Measurements from ENCODE around the gene MEI4.

The MEI4 gene, protein sequence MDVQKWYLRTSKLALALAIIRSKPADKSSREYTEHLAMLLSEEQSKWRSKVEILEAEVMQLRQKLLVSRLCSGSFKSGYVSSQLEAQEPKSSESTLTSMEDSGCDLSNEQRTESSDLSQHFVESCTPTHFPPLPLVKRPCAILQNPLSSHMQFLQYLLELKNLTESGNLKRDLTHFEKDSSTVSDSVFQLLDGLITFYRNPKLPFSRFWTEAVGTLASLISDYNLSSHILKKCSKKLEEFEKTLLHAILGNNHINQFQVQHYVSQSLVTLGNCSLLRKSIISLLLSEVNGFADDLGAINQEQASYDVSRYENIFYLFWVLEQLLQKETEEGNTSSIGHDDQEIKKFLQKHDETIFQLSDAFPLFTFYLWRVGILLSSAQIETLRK

DNA sequence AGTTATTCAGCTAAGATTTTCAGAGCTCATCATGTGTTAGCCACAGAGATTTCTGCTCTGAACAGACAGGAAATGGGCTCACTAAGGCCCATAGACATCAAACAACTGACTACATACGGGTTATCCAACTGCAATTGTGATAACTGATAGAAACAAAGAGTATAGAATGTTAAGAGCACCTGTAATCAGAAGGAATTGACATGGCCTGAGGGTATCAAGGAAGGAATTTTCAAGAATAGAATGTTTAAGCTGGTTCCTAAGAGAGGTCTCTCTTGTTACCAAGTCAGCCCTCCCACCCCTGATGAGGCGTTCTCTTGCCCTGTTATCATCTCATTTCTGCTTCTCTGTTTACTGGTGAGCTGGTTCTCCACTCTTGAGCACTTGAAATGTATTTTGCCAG, at the start of gene MEI4:
MEI4 (plus strand) TSS at position 301 of the 400 bp plus-strand sequence. CDS start 37,633 bp downstream, outside the sequence.
- TF ChIP-seq CTCF (IDR thresholded peaks at IDR 0.05; ENCODE audit: low read depth, low read length, missing control alignments): no peak
- Histone ChIP-seq H3K36me3 (replicated peaks) (no peaks in the 10 kb centered on the region), H3K4me3 (ENCODE audit: low read depth, low read length) (no peak within 1 kb of the TSS), H3K27ac (no peak within 1 kb of the TSS), H3K27me3 (replicated peaks) (no peaks in the 10 kb centered on the region)
- in situ Hi-C loops (cut with HindIII; ENCODE audit: low pct_ligation_motif_present, low sequenced_read_pairs): no loop called here
- no peak for DNase-seq

- Histone ChIP-seq H3K4me3 (ENCODE audit: low read depth, low read length) (no peak overlapping the region), H3K27me3 (replicated peaks) (no peaks in the 10 kb centered on the region), H3K36me3 (replicated peaks) (no peaks in the 10 kb centered on the region), H3K27ac (no peak overlapping the region)
- TF ChIP-seq CTCF (IDR thresholded peaks at IDR 0.05; ENCODE audit: low read depth, low read length, missing control alignments): no peak
- DNase-seq: no peak
- in situ Hi-C loops (cut with HindIII; ENCODE audit: low pct_ligation_motif_present, low sequenced_read_pairs): no loop called here
Measured at GRCh38 chr6:77604476-77604875, 48.4 kb upstream of the MEI4 start.

- Histone ChIP-seq H3K27me3 (replicated peaks) (no peaks in the 10 kb centered on the region), H3K36me3 (replicated peaks) (no peaks in the 10 kb centered on the region), H3K27ac (no peak overlapping the region), H3K4me3 (ENCODE audit: low read depth, low read length) (no peak overlapping the region)
- TF ChIP-seq CTCF (IDR thresholded peaks at IDR 0.05; ENCODE audit: low read depth, low read length, missing control alignments): no peak
- DNase-seq: no peak
- in situ Hi-C loops (cut with HindIII; ENCODE audit: low pct_ligation_motif_present, low sequenced_read_pairs): no loop called here
Measured at GRCh38 chr6:77607004-77607403, 45.8 kb upstream of the MEI4 start.

- no peak overlapping the region for H3K4me3 ChIP-seq (ENCODE audit: low read depth, low read length)
- in situ Hi-C loops (cut with HindIII; ENCODE audit: low pct_ligation_motif_present, low sequenced_read_pairs): no loop called here
- no peaks in the 10 kb centered on the region for H3K27me3 ChIP-seq (replicated peaks)
- no peak overlapping the region for H3K27ac ChIP-seq
- no peaks in the 10 kb centered on the region for H3K36me3 ChIP-seq (replicated peaks)
- no peak for DNase-seq
- TF ChIP-seq CTCF (IDR thresholded peaks at IDR 0.05; ENCODE audit: low read depth, low read length, missing control alignments): no peak
Measured at GRCh38 chr6:77609106-77609505, 43.7 kb upstream of the MEI4 start.

GRCh38 chr6:77619114-77619513, 33.7 kb upstream of the MEI4 start:
- Histone ChIP-seq H3K27me3 (replicated peaks) (no peaks in the 10 kb centered on the region), H3K4me3 (ENCODE audit: low read depth, low read length) (no peak overlapping the region), H3K36me3 (replicated peaks) (no peaks in the 10 kb centered on the region), H3K27ac (no peak overlapping the region)
- in situ Hi-C loops (cut with HindIII; ENCODE audit: low pct_ligation_motif_present, low sequenced_read_pairs): no loop called here
- TF ChIP-seq CTCF (IDR thresholded peaks at IDR 0.05; ENCODE audit: low read depth, low read length, missing control alignments): no peak
- no peak for DNase-seq

Measured in brain microvascular endothelial cell (primary cell).